GM18858 (cell line): ENCODE measurements around the gene TBC1D20.

Source experiments
- ATAC-seq: cut with Tn5 transposase; IDR thresholded peaks from one replicate; pipeline ENCODE4 v1.9.1; 2021; ENCODE audit not compliant: unreplicated experiment

The TBC1D20 gene

GRCh38 chr20:420721-421574 is 41.4 kb downstream of the TBC1D20 start:
- ATAC-seq = no peak

- ATAC-seq = no peak
These were observed 42.1 kb downstream of the TBC1D20 start for GRCh38 chr20:420166-420620.

- ATAC-seq = no peak
These were observed 42.7 kb downstream of the TBC1D20 start for GRCh38 chr20:419556-420165.

GRCh38 chr20:418858-419365 is 43.4 kb downstream of the TBC1D20 start:
- ATAC-seq = no peak

GRCh38 chr20:417801-418342 is 44.5 kb downstream of the TBC1D20 start:
- ATAC-seq = no peak

- ATAC-seq = no peak
These were observed 45.2 kb downstream of the TBC1D20 start for GRCh38 chr20:416950-417800.

- ATAC-seq = no peak
These were observed 46.5 kb downstream of the TBC1D20 start for GRCh38 chr20:415820-416322.

GRCh38 chr20:414161-414560 is 48.2 kb downstream of the TBC1D20 start:
- no peak for ATAC-seq

- no peak for ATAC-seq
These were observed 50.3 kb downstream of the TBC1D20 start for GRCh38 chr20:412081-412480.

GRCh38 chr20:409697-410559 is 52.4 kb downstream of the TBC1D20 start:
- ATAC-seq = no peak

GRCh38 chr20:408843-409696 is 53.3 kb downstream of the TBC1D20 start:
- no peak for ATAC-seq

- peak; percentile 32 for ATAC-seq
These were observed 54.1 kb downstream of the TBC1D20 start, which contains the start of gene RBCK1 for GRCh38 chr20:407953-408842. Gene RBCK1 (plus strand): TSS chr20:408299. CDS start chr20:408758, 459 bp downstream.

GRCh38 chr20:407133-407952 is 55.0 kb downstream of the TBC1D20 start:
- ATAC-seq = peak; percentile 50

- no peak for ATAC-seq
These were observed 55.9 kb downstream of the TBC1D20 start for GRCh38 chr20:406200-407132.

GRCh38 chr20:404088-404487 is 58.2 kb downstream of the TBC1D20 start:
- no peak for ATAC-seq

GRCh38 chr20:403582-403957 is 58.8 kb downstream of the TBC1D20 start:
- ATAC-seq = no peak
